SU-DHL-6 (cell line): ENCODE data around the gene ABHD2.

ENCODE experiments used
- H2AFZ ChIP-seq: fragments of 200-600 bp; sonication (generic); 2 replicates; pipeline ENCODE4 v1.6.1; 2014; ENCODE audit warnings: low read depth, mild to moderate bottlenecking, moderate library complexity, mixed read lengths, antibody characterized with exemption, low read length; ENCODE audit not compliant: severe bottlenecking
- H3F3A ChIP-seq: fragments of 200-600 bp; shearing (Covaris generic); 2 replicates; pipeline ENCODE4 v1.6.0; 2016; ENCODE audit warnings: antibody characterized with exemption, mild to moderate bottlenecking; ENCODE audit not compliant: insufficient read depth
- H3K27ac ChIP-seq: fragments of 200-600 bp; sonication (generic); 2 replicates; pipeline ENCODE4 v1.5.1; 2016; ENCODE audit warnings: low read depth, mild to moderate bottlenecking, low read length, moderate library complexity, mixed read lengths
- H3K27me3 ChIP-seq: fragments of 200-600 bp; sonication (generic), shearing (Covaris generic); 2 replicates; pipeline ENCODE4 v1.6.0; 2014; ENCODE audit warnings: mild to moderate bottlenecking, low read length
- H3K36me3 ChIP-seq: fragments of 200-600 bp; sonication (generic); 2 replicates; pipeline ENCODE4 v1.6.1; 2014; ENCODE audit warnings: mild to moderate bottlenecking, low read length, mixed read lengths
- H3K4me2 ChIP-seq: fragments of 300-600, 200-600 bp; shearing (Covaris generic), sonication (generic); 2 replicates; pipeline ENCODE4 v1.6.0; 2014; ENCODE audit warnings: low read length, low read depth, mild to moderate bottlenecking; ENCODE audit not compliant: poor library complexity, severe bottlenecking
- H3K4me3 ChIP-seq: fragments of 200-600 bp; sonication (generic); 2 replicates; pipeline ENCODE4 v1.5.1; 2014; ENCODE audit warnings: antibody characterized with exemption, low read length, mild to moderate bottlenecking, mixed read lengths; ENCODE audit not compliant: insufficient read depth, poor library complexity, severe bottlenecking
- H3K79me2 ChIP-seq: fragments of 200-600 bp; sonication (generic); 2 replicates; pipeline ENCODE4 v1.6.1; 2014; ENCODE audit warnings: mild to moderate bottlenecking, low read length, moderate library complexity; ENCODE audit not compliant: insufficient read depth
- H3K9ac ChIP-seq: fragments of 200-600 bp; sonication (generic); 2 replicates; pipeline ENCODE4 v1.7.0; 2014; ENCODE audit warnings: mild to moderate bottlenecking, low read length
- H3K9me2 ChIP-seq: fragments of 200-600 bp; sonication (generic); replicated peaks from 2 replicates; pipeline ENCODE4 v1.6.1; 2014; ENCODE audit warnings: low read length; ENCODE audit not compliant: insufficient read depth
- H3K9me3 ChIP-seq: fragments of 200-600 bp; sonication (generic); 2 replicates; pipeline ENCODE4 v1.6.1; 2014; ENCODE audit warnings: low read length, mixed read lengths; ENCODE audit not compliant: insufficient read depth
- H4K20me1 ChIP-seq: fragments of 200-600 bp; sonication (generic); 2 replicates; pipeline ENCODE4 v1.6.1; 2014; ENCODE audit warnings: low read depth, mild to moderate bottlenecking, antibody characterized with exemption, low read length, moderate library complexity, mixed read lengths
- EZH2phosphoT487 ChIP-seq: fragments of 200-600 bp; sonication (generic), shearing (Covaris generic); conservative IDR thresholded peaks from 2 replicates; pipeline ENCODE4 v1.6.1; 2018; ENCODE audit warnings: mild to moderate bottlenecking, antibody characterized with exemption, low read length, moderate library complexity, mixed read lengths
- TF ChIP-seq, protein P1 (sequence below): fragments of 200-600 bp; sonication (generic); IDR thresholded peaks from one replicate; pipeline ENCODE4 v1.5.1; 2017; ENCODE audit warnings: antibody characterized with exemption, mild to moderate bottlenecking, low read length, moderate library complexity; ENCODE audit not compliant: insufficient read depth, poor library complexity, severe bottlenecking

Gene ABHD2

DNA sequence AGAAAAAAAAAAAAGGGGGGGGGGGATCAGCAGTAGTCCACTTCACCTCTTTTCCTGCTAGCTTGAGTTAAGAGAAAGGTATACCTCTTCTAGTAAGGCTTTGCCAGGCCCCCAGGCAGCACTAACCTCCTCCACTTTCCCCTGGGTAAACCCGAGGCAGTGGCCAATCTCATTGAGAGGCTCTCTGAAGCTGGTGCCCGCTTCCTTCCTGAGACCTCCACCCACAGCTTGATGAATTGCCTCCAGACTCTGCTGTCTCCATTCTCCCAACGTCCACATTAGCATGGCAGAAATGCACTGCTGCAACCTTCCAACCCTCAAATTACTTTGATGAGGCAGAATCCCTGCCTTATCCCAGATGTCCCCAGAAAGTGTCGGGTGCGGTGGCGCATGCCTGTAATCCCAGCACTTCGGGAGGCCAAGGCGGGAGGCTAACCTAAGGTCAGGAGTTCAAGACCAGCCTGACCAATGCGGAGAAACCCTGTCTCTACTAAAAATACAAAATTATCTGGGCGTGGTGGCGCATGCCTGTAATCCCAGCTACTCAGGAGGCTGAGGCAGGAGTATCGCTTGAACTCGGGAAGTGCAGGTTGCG is 117.8 kb downstream of the ABHD2 start:
- no peak for TF ChIP-seq EZH2phosphoT487
- TF ChIP-seq, protein P1, sequence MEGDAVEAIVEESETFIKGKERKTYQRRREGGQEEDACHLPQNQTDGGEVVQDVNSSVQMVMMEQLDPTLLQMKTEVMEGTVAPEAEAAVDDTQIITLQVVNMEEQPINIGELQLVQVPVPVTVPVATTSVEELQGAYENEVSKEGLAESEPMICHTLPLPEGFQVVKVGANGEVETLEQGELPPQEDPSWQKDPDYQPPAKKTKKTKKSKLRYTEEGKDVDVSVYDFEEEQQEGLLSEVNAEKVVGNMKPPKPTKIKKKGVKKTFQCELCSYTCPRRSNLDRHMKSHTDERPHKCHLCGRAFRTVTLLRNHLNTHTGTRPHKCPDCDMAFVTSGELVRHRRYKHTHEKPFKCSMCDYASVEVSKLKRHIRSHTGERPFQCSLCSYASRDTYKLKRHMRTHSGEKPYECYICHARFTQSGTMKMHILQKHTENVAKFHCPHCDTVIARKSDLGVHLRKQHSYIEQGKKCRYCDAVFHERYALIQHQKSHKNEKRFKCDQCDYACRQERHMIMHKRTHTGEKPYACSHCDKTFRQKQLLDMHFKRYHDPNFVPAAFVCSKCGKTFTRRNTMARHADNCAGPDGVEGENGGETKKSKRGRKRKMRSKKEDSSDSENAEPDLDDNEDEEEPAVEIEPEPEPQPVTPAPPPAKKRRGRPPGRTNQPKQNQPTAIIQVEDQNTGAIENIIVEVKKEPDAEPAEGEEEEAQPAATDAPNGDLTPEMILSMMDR = no peak
- H4K20me1 ChIP-seq = no peaks in the 10 kb centered on the region
- no peaks in the 10 kb centered on the region for H3F3A ChIP-seq
- H2AFZ ChIP-seq = no peak overlapping the region
- H3K79me2 ChIP-seq = no peaks in the 10 kb centered on the region
- no peaks in the 10 kb centered on the region for H3K9me2 ChIP-seq
- H3K27ac ChIP-seq = no peak overlapping the region
- H3K36me3 ChIP-seq = no peaks in the 10 kb centered on the region
- H3K27me3 ChIP-seq = no peaks in the 10 kb centered on the region
- H3K9me3 ChIP-seq = no peaks in the 10 kb centered on the region
- H3K4me3 ChIP-seq = no peak overlapping the region
- H3K4me2 ChIP-seq = no peak overlapping the region
- H3K9ac ChIP-seq = no peak overlapping the region

DNA sequence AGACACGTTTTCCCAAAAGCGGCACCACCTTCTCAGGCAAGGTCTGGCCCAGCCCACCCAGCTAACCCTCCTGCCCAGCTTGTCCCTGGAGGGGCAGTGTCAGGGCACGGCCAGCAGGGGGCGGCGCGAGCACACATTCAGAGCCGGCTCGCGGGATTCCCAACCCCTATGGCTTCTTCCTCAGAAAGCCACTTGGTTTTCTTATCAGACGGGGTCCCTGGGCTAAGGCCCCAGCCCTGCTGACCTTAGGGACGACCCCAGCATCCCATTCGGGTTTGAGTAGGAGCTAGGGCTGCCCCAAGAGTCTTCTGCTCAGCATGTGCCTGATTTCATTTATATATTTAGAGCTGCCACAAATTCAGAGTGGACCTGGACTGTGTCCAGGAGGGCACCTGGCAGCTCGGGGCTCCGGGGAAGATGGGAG is 118.7 kb downstream of the ABHD2 start:
- Histone ChIP-seq H3K36me3 (no peaks in the 10 kb centered on the region), H3K9ac (no peak overlapping the region), H3K4me2 (peak overlapping the region; percentile 36), H2AFZ (peak overlapping the region; percentile 35), H3K9me2 (no peaks in the 10 kb centered on the region), H4K20me1 (no peaks in the 10 kb centered on the region), H3K4me3 (no peak overlapping the region), H3F3A (no peaks in the 10 kb centered on the region), H3K27ac (no peak overlapping the region), H3K27me3 (no peaks in the 10 kb centered on the region), H3K79me2 (no peaks in the 10 kb centered on the region), H3K9me3 (no peaks in the 10 kb centered on the region)
- TF ChIP-seq, protein P1 = peak; percentile 95
- no peak for TF ChIP-seq EZH2phosphoT487

DNA sequence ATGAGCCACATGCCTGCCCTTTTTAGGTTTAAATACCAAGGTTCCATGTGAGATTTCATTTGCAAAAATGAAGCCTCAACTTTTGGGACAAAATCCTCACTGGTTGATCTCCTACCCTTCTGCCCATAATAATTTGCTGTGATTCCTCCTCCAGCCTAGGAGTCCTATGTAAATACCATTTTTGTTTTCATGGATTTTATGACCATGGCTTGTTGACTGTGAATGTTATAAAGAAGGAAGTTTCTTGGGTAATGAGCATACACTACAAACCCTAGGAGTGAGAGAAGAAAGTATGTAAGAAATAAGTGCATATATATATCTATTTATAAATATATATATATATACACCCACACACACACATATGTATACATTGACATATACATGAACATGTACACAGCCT is 120.0 kb downstream of the ABHD2 start:
- H3K4me2 ChIP-seq = no peak overlapping the region

More for the DNA sequence above, 120.0 kb downstream of the ABHD2 start:
- Histone ChIP-seq H3K4me3 (no peak overlapping the region), H3K27ac (no peak overlapping the region), H3K36me3 (no peaks in the 10 kb centered on the region), H3K27me3 (no peaks in the 10 kb centered on the region), H2AFZ (no peak overlapping the region), H3K9me2 (no peaks in the 10 kb centered on the region), H4K20me1 (no peaks in the 10 kb centered on the region), H3K79me2 (no peaks in the 10 kb centered on the region), H3K9me3 (no peaks in the 10 kb centered on the region), H3K9ac (no peak overlapping the region), H3F3A (no peaks in the 10 kb centered on the region)
- TF ChIP-seq, protein P1 = no peak
- TF ChIP-seq EZH2phosphoT487 = no peak
